Measurements from ENCODE around the gene RITA1.
"Not testable (repeated sequence)": the region's sequence is repeated elsewhere in the genome, so short reads cannot be mapped to it uniquely, and the experiment has no call there.

- TF ChIP-seq CTCF (IDR thresholded peaks at IDR 0.05; ENCODE audit: low read depth, low read length); POLR2A (IDR thresholded peaks at IDR 0.05; ENCODE audit: extremely low read depth, insufficient read length); MYC (IDR thresholded peaks at IDR 0.05; ENCODE audit: low read depth, low read length): not testable (repeated sequence)
Observed at GRCh38 chr12:113141716-113142115, 43.8 kb upstream of the RITA1 start.

Data from NB4 (cell line).